HuH-7 (cell line): ENCODE results near the gene PDE7B.

Source experiments
- DNase-seq: peaks from one replicate; pipeline ENCODE4 v3.0.0; 2011; ENCODE audit warnings: low spot score

Gene PDE7B

DNA sequence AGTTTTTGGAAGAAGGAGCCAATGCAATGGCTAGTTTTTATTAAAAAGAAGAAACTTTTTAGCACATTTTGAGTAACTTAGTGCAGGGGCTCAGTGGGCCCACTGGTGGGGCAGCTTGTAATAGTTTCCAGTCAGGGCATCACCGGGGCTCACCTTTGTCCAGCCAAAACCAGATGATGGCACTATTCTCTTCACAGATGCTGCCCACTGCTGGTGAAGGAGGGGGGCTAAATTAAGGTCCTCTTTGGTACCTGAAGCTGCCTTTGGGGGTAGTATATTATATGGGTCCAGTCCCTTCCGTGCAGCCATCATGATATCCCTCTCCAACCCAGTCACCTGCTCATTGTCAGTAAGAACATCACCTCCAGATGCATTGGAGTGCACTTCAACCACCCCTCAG lies 182.9 kb downstream of the PDE7B start:
- DNase-seq, result no peak

DNA sequence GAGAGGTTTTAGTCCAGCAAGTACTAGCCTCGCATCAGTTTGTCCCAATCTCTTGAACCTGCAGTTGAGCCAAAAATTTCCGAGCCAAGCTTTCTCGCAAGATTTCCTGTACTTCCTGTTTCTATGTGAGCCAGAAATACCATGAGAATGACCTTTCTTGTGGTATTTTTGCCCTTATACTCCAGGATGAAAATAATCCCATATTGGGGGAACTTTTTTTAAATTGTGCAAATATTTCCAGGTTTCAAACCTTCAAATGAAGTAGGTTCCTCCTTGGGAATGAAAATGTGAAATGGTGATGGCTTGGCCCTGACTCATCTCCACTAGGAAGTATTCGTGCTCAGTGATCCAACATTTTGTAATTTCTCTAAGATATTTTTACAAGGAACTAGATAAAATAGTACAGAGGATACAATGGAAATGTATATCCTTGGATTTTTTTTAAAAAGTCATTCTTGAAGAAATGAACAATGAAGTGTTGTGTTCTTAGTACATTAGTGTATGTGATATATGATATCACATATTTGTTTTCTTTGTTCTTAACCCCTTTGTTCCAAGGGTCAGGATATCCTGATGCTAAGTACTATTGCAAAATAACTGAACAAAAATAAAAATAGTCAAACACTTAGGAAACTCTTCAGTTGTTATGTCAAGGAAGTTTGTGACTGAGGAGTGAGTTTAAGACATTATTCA lies 184.0 kb downstream of the PDE7B start:
- DNase-seq, result no peak

DNA sequence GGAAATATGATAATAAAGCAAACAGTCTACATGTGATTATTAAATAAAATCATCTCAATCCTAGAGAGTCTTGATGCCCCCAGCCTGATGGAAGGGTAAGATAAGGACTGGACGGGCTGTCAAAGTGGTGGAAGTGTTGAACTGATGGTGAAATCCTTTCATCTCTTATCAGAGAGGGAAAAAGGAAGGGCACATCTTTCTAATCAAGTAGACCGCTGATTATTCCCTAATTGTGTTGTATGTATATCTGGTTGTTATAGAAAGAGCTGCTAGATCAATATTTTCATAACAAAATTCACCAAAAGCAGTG lies 184.5 kb downstream of the PDE7B start:
- DNase-seq, result no peak

DNA sequence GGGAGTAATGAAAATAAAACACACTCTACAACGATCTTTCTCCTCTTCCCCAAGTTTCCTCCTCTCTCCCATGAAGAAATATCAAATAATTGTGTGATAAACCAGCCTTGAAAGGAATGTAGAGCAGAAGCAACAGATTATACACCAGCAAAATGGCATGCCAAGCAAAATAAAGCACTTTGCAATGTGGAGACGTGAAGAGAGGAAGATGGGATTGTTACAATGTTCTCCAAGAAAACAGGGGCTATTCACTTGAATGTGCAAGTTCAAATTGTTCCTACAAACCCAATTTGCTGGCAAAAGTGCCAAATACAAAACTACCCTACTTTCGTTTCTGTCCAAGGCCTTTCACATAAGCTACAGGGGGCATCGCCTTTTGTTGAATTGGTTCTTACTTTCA lies 185.1 kb downstream of the PDE7B start:
- no peak for DNase-seq

DNA sequence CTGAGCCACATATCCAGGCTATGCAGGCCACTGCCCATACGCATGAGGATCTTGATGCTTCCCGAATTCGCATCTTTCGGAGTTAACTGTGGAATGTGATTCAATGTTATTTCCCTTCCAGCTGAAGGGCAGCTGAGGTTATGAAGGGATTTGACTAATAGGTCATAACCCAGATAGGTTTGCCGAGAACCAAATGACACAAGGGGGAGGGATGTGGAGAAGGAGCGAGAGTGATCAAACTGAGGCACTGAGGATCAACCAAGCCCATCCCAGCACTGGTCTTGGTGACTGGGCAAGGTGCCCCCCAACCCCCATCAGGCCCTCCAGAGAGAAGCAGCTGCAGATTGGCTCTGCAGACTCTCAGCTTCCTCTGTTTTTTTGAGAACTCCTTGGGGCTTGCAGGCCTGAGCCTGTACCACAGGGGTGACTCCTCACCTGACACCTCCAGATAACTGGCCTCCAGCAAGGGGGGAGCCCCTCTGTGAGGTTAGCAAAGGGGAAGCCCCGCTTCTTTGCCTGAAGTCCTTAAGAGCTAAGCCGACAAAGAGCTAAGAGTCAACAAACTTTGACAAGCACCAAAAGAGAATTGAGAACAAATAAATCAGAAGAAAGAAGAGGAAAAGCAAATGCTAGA lies 185.9 kb downstream of the PDE7B start:
- DNase-seq, result no peak

DNA sequence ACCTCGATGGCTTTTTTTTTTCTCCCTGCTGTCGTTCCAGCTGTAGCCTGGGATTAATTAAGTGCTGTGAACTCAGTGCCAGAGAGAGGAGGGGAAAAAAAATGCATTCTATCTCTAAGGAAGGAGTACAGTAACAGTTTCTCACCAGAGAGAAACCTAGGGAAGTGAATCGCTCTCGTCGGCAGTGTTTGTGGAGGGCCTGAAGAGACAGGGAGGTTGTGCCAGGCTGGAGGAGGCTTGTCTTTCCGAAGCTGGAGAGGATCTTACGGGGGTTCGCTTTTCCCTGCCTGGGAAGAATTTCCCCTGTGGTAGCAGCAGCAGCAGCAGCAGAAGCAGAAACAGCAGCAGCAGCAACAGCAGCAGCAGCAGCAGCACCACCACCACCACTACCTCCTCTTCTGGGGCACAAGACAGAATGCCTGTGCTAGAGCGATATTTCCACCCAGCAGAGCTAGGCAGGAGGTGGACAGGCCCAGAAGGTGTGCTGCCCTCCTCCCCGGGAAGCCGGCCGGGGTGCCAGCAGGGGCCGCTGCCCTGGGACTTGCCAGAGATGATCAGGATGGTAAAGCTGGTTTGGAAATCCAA lies 186.5 kb downstream of the PDE7B start:
- DNase-seq, result no peak

DNA sequence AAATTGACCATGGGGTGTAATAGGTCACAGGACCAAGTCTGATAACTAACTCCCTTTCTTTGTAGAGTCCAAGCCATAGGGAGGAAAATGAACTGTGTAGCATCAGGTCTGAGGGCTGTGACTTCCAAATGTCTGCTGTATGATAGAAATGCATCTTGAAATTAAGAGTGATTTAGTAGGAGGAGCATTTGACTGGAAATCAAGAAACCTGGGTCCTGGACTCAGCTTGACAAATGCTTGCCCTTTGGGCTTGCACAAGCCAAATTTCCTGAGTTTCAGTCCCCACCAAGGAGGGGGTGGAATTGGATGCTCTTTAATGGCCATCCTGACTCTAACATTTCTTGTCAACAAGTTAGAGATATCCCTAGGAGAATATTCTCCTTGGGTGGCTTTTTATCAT lies 187.0 kb downstream of the PDE7B start:
- DNase-seq, result no peak

DNA sequence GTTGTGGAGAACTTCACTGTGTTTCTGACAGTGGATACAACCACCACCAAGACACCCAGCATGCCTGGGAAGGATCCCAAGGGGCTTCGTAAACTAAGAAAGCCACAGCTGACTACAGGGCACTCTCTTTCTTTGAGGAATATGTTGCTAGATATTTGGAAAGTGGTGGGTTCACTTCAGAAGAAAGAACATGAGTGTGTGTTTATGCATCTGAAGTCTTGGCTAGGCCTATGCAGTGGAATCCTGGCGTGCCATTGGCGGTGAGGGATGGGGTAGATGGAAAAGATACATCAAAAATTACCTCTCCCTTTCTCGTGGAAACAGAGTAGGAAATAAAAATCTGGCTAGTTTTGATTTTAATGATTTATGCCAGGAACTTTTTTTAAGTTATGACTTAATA lies 187.7 kb downstream of the PDE7B start:
- DNase-seq, result no peak

DNA sequence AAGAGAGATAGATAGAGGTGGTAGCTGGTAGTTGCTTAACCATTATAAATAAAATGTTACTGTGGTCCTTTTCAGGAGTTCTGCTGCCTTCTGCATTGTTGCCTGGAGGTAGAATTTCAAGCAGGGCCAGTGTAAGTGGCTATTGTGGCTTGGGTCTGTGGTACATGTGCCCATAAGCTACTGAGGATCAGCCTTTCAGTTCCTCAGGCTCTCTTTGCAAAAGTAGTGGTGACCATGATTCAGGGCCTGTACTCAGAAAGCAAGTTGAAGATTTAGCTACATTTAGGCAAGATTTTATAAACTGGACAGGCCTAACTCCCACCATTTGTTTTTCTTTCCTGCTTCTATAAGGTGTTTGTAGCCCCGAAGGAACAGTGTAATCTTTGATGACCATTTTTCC lies 199.0 kb downstream of the PDE7B start:
- DNase-seq, result no peak

DNA sequence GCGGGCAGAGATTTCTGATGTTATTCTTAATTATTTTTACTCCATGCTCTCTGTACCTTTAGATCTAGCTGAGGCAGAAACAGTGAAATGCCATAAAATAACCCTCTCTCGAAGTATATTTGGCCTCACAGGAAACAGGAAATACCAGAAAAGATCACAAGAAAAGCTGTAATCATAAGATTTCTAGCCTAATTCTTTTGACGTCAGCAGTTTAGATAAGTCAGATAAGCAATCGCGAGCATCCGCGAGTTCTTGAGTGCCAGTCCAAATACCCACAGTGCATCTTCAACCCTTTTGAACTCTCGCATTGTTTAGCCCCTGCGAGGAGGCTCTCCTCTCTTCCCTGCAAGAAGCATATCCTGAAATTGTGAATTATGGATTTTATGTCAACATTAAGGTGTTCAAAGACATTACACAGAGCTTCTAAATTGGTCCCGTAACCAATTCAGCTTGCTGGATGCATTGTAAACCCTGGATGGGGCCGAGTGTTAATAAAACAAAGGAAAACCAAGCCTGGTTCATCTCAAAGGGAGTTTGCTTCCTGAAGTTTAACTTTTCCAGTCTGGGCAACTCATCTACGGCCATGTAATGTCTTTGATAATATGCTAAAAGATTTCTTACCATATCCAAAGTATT lies 199.8 kb downstream of the PDE7B start:
- DNase-seq, result no peak

DNA sequence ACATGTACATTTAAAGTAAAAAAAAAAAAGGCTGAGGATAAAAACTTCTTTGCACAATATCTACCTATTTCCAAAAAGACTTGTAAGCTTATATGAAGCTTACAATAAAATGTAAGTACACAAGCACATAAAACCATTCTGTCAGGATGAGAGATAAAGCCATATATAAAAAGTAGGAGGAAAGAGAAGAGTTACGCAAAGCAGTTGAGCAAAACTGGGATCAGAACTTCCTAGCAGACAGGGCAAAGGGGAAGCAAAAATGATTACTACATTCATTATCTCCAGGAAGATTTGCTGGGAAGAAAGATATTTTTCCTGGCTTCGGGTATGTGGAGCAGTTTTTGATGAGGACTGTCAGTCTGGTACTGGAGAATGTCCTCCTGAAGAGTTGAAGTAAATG lies 200.5 kb downstream of the PDE7B start:
- DNase-seq, result no peak

DNA sequence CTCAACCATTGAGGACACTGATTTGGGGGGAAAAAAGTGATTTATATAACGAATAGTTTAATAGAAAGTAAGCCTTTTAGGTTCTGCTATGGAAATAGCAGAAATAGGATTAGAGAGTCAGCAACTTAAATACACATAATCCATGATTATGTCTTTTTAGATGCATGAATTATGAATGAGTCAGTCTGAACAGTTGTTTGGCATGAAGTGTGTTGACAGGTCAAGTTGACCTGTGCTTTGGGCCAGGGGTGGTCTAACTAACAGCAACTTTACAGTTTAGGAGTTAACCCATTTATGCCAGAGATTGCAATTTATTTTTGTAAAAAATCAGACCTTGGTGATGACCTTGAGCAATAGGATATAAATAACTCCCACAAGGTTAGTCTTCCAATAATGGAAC lies 207.4 kb downstream of the PDE7B start:
- no peak for DNase-seq

DNA sequence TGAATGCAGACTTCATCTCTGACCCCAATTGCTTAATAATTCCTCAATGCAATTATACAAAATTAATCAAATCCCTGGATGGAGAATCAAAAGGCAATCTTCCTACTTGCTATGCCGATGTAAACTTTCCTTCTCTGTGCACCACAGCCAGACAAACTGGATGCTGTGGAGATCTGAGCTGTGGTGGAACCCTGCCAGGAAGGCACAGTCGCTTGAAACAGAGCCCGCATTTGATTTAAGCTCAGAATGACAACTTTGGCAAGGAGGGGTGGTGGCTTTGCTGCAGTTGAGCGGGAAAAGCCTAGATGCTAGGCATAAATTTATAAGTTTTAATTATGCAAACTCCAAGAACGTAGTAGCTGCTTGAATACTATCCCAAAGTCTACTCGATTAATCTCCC lies 207.8 kb downstream of the PDE7B start:
- DNase-seq, result no peak

DNA sequence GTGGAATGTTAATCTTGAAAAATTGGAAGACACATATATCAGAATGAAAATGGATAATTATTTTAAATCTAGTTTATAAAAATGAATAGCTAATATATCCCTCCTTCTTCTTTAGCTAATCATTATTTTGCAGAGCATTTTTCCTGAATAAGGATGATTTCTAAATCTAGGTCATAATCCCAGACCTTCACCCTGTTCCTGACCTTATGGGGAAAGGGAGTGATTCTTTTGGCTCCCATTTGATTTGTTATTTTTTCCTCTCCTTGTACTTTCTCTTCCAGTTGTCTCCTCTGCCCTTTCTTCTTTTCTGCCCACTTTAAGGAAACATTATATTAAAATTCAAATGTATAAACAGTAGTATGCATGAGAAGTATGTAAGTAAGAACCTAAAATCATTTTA lies 208.6 kb downstream of the PDE7B start:
- DNase-seq, result no peak

DNA sequence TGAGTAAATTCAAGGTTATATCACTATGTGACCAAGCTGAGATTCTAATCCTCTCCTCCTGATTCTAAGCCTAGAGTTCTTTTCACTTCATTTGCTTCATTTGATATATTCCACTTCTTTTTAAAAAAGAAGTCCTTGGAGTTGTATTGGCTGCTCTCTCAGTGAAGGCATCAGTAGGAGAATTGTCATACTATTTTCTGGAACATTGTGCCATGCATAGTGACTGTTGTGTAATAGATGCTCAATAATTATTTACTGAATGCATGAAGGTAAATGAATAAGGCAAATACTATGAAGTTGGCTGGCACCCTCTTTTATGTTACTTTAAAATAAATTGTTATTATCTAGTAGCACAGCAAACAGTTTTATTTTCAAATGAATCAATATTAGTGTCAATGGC lies 209.3 kb downstream of the PDE7B start:
- no peak for DNase-seq

DNA sequence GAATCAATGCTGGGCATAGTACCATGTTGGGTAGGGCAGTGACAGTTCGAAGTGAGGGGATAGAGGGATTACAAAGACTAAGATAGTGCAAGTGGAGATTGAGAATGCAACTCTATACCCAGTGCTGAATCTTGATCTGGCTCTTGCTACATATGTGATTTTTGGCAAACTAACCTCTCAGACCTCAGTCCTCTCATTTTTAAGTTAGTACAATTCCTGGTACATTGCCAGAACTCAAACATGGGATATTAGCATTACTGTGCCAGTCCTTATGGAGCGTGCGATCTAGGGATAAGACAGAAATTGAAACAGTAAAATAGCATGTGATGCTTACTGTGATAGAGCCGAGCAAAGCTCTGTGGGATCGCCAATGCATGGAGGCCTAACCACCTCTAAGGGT lies 210.2 kb downstream of the PDE7B start:
- DNase-seq, result no peak

DNA sequence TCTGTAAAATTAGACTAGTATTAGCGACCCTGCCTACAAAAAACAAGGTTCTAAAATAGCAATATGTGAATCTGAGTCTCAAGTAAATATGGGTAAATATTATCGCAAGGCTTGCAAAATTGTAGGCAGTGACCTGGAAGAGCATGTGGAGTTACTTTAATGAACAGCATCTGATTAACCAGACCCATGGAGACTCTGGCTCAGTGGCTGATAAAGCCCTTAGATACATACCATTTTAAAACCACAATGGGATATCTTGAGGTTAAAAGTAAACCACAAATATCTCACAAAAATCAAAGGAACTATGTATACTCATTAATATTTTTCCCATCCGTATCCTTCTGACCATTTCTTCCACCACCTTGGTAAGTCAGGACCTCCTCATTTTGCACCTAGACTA lies 211.6 kb downstream of the PDE7B start:
- no peak for DNase-seq

DNA sequence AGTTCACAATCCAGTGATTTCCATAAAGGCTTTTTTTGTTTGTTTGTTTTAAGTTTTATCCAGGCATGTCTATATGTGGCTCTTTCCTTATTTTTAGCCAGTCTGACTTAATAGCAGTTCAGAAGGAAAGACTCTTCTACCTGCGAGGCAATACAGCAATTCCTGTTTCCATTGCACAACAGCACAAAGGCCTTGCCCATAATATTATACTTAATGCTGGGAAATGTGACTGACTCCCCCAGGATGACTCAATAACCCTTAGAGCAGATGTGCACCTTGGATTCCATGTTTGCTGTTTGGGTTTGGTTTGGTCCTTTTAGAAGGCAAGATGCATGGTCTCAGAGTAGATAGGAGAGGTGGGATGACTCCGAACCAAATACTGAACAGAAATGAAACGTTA lies 214.5 kb downstream of the PDE7B start:
- no peak for DNase-seq

DNA sequence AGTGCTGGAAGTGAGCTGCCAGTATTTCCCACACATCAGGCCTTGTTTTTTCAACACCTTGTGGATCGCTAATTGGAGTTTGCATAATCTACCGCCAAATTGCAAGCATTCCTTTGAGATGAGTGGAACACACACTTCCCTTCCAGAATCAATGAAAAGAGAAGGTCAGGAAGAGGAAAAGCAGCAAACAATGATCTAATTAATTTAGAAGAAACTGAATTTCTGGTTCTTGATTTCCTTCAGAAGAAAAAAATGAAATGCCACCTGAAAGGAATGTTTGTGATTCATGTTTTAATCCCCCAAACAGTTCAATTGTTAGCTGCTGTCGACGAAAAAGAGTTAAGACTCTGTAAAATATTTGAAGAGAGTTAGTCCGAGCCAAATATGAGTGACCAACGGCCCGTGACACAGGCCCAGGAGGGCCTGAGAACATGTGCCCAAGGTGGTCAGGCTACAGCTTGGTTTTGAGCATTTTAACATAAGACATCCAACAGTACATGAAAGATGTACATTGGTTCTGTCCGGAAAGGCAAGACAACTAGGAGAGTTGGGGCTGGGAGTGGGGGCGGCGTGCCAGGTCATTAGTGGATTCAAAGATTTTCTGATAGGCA lies 216.3 kb downstream of the PDE7B start:
- no peak for DNase-seq

DNA sequence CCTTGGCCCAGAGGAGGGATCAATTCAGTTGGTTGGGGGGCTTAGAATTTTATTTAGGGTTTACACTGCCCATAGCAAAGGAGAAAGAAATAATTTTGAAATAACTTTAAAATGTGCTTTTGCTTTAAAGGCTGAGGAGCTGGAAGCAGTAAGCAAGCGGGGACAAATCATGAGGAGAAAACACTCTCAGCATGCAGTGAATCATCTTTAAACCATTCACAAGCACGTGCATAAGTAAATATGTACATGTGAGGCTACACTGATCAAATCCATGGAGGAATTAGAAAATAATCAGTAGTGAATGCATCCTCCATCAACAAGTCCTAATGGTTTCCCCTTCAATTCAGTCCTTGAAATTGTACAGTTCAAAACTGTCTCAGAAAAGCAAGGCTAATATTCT lies 217.6 kb downstream of the PDE7B start:
- DNase-seq, result no peak

DNA sequence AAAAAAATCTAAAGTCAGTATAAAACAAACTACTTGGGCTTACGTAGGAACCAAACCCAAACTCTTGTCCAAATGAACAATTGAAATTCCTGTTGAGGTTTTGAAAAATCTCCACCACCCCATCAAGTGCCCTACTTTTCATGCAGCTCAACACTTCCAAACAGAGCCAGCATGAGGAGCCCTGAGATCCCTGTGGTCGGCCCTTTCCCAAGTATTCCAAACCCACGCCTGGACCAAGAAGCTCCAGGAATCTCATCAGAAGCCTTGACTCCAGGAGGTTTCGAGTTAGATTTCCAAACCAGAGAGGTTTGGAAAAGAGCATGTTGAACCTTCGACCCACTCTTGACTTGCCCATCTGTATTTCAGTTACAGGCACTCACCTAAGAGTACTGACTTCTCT lies 219.3 kb downstream of the PDE7B start:
- DNase-seq, result no peak

DNA sequence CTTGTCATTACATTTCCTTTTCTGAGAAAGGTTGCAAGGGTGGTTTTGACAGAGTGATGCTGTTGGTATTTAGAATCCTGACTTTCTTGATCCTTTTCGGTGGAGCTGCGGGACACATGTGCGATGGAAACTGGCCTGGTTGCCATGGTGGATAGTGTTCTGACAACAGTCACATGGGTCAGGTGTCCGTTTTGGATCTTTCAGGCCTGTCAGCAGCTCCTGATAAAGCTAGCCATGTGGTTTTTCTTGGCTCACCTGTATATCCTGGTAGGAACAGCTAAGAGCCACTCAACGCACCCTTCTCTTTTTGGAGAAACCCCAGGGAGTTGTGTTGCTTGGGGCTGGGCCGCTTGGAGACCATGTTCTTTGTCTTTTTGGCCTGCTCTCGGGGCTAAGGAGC lies 221.2 kb downstream of the PDE7B start:
- no peak for DNase-seq

DNA sequence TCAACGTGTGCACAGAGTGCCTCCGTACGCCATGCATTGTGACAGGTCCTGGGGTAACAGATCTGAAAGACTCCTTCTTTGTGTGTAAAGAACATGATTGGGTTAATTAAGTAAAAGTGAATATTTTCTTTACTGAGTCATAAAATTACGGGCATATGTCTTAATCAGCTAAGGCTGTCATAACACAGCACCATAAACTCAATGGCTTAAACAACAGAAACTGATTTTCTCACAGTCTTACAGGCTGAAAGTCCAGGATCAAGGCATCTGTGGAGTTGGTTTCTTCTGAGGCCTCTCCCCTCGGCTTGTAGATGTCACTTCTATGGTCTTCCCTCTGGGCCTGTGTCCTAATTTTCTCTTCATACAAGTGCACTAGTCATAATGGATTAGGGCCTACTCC lies 221.7 kb downstream of the PDE7B start:
- DNase-seq, result no peak
